ENCODE results near the gene NCBP3.

The NCBP3 gene

GRCh38 chr17:3890082-3890877, 44.2 kb upstream of the NCBP3 start:
- no peak for DNase-seq
- Histone ChIP-seq H3K27ac (ENCODE audit: low read length) (no peak overlapping the region), H3K36me3 (replicated peaks; ENCODE audit: insufficient read depth, low read length) (no peaks in the 10 kb centered on the region), H3K79me2 (ENCODE audit: low read length) (no peaks in the 10 kb centered on the region), H3K27me3 (replicated peaks; ENCODE audit: insufficient read depth, low read length) (no peaks in the 10 kb centered on the region; the same call in 1 of the 2 replicates), H3K4me1 (ENCODE audit: low read length) (peaks cover 7% of the 10 kb centered on the region), H3K4me3 (ENCODE audit: low read length) (no peak overlapping the region), H4K20me1 (ENCODE audit: insufficient read depth, low read length) (no peaks in the 10 kb centered on the region), H3K4me2 (ENCODE audit: low read depth, low read length) (no peak overlapping the region), H3F3A (ENCODE audit: insufficient read depth, low read length) (no peaks in the 10 kb centered on the region), H3K9me2 (replicated peaks; ENCODE audit: insufficient read depth, low read length) (no peaks in the 10 kb centered on the region), H3K9me3 (replicated peaks; ENCODE audit: insufficient read depth, low read length) (no peaks in the 10 kb centered on the region), H3K9ac (ENCODE audit: low read length) (no peak overlapping the region), H2AFZ (ENCODE audit: low read length) (no peak overlapping the region)
- TF ChIP-seq EZH2 (optimal IDR thresholded peaks at IDR 0.05; ENCODE audit: low read depth, low read length) (no peak), EZH2phosphoT487 (IDR thresholded peaks at IDR 0.05; ENCODE audit: low read length) (no peak), CTCF (IDR thresholded peaks at IDR 0.05; ENCODE audit: low read length) (no peak)

GRCh38 chr17:3889325-3890012, 43.4 kb upstream of the NCBP3 start:
- no peak for TF ChIP-seq EZH2phosphoT487 (IDR thresholded peaks at IDR 0.05; ENCODE audit: low read length)
- TF ChIP-seq EZH2 (optimal IDR thresholded peaks at IDR 0.05; ENCODE audit: low read depth, low read length): no peak
- TF ChIP-seq CTCF (IDR thresholded peaks at IDR 0.05; ENCODE audit: low read length): no peak
- Histone ChIP-seq H3K4me3 (ENCODE audit: low read length) (no peak overlapping the region), H3K27ac (ENCODE audit: low read length) (no peak overlapping the region), H3K4me2 (ENCODE audit: low read depth, low read length) (no peak overlapping the region), H3K9me2 (replicated peaks; ENCODE audit: insufficient read depth, low read length) (no peaks in the 10 kb centered on the region), H3K9ac (ENCODE audit: low read length) (no peak overlapping the region), H3K4me1 (ENCODE audit: low read length) (peaks cover 7% of the 10 kb centered on the region), H4K20me1 (ENCODE audit: insufficient read depth, low read length) (no peaks in the 10 kb centered on the region), H3K36me3 (replicated peaks; ENCODE audit: insufficient read depth, low read length) (no peaks in the 10 kb centered on the region), H2AFZ (ENCODE audit: low read length) (no peak overlapping the region), H3K27me3 (replicated peaks; ENCODE audit: insufficient read depth, low read length) (no peaks in the 10 kb centered on the region; the same call in 1 of the 2 replicates), H3F3A (ENCODE audit: insufficient read depth, low read length) (no peaks in the 10 kb centered on the region), H3K79me2 (ENCODE audit: low read length) (no peaks in the 10 kb centered on the region), H3K9me3 (replicated peaks; ENCODE audit: insufficient read depth, low read length) (no peaks in the 10 kb centered on the region)
- DNase-seq: no peak

GRCh38 chr17:3888343-3889171, 42.5 kb upstream of the NCBP3 start:
- Histone ChIP-seq H3K36me3 (replicated peaks; ENCODE audit: insufficient read depth, low read length) (no peaks in the 10 kb centered on the region), H3K9me2 (replicated peaks; ENCODE audit: insufficient read depth, low read length) (no peaks in the 10 kb centered on the region), H3K9me3 (replicated peaks; ENCODE audit: insufficient read depth, low read length) (no peaks in the 10 kb centered on the region), H3F3A (ENCODE audit: insufficient read depth, low read length) (no peaks in the 10 kb centered on the region), H3K27ac (ENCODE audit: low read length) (no peak overlapping the region), H3K9ac (ENCODE audit: low read length) (no peak overlapping the region), H4K20me1 (ENCODE audit: insufficient read depth, low read length) (no peaks in the 10 kb centered on the region), H2AFZ (ENCODE audit: low read length) (no peak overlapping the region), H3K4me2 (ENCODE audit: low read depth, low read length) (no peak overlapping the region), H3K4me1 (ENCODE audit: low read length) (peaks cover 1% of the 10 kb centered on the region), H3K4me3 (ENCODE audit: low read length) (no peak overlapping the region), H3K27me3 (replicated peaks; ENCODE audit: insufficient read depth, low read length) (no peaks in the 10 kb centered on the region; the same call in 1 of the 2 replicates), H3K79me2 (ENCODE audit: low read length) (no peaks in the 10 kb centered on the region)
- TF ChIP-seq EZH2 (optimal IDR thresholded peaks at IDR 0.05; ENCODE audit: low read depth, low read length) (no peak), CTCF (IDR thresholded peaks at IDR 0.05; ENCODE audit: low read length) (no peak), EZH2phosphoT487 (IDR thresholded peaks at IDR 0.05; ENCODE audit: low read length) (no peak)
- DNase-seq: no peak

Measured in MM.1S (cell line).